Activated naive CD4-positive, alpha-beta T cell treated with anti-CD3 and anti-CD28 coated beads for 36 hours (primary cell): ENCODE data around the gene RFX8. TPM values are rescaled to one million over a fixed set of nuclear protein-coding genes. Genes with fewer than 3 reads are reported as not detected.
A peak's percentile ranks its signal among the peaks of the same experiment; 100 is the strongest.
"Not testable (repeated sequence)": the region's sequence is repeated elsewhere in the genome, so short reads cannot be mapped to it uniquely, and the experiment has no call there.

Experiments
- CTCF ChIA-PET: fragments of 350-600 bp; sonication (Branson Sonifier 250); formaldehyde crosslinking; loops from one replicate; lab custom pipeline; 2021; ENCODE audit warnings: antibody characterized with exemption; lab: Charles Lee
- DNase-seq: peaks from one replicate; pipeline ENCODE4 v3.0.0-alpha.2; 2020
- H3K27ac Mint-ChIP-seq: one replicate; pipeline ENCODE4 v1.8.0; 2021; ENCODE audit warnings: mild to moderate bottlenecking, mixed read lengths
- H3K27me3 Mint-ChIP-seq: one replicate; pipeline ENCODE4 v1.8.0; 2021; ENCODE audit warnings: low read depth, mixed read lengths
- H3K36me3 Mint-ChIP-seq: one replicate; pipeline ENCODE4 v1.8.0; 2021; ENCODE audit warnings: low read depth, mixed read lengths
- H3K4me1 Mint-ChIP-seq: one replicate; pipeline ENCODE4 v1.8.0; 2021; ENCODE audit warnings: low read depth, mixed read lengths
- H3K4me3 Mint-ChIP-seq: one replicate; pipeline ENCODE4 v1.8.0; 2021; ENCODE audit warnings: mild to moderate bottlenecking, moderate library complexity, mixed read lengths
- H3K9me3 Mint-ChIP-seq: one replicate; pipeline ENCODE4 v1.8.0; 2021; ENCODE audit warnings: mixed read lengths
- intact Hi-C: fragments of 100-400 bp; cut with micrococcal nuclease; formaldehyde crosslinking; loops from one replicate; pipeline ENCODE4 v1.15.1; 2023
- total RNA-seq, 2 experiments: library from RNA; stranded (reverse); gene quantifications; one replicate each; pipeline ENCODE4 v1.2.3, GENCODE V29; 2021

RFX8 gene
- total RNA-seq, 2 experiments from 2014 or later, result 0.60 to 0.64 TPM

- CTCF ChIA-PET, result interaction anchor here (0.6 to 1.5 kb wide), 3 partner anchors 9 to 77 kb away, joined by 3 to 4 read pairs (median 4); partner anchors contain the start of gene CREG2
- H3K4me3 Mint-ChIP-seq, result no peak overlapping the region
- no peaks in the 10 kb centered on the region for H3K9me3 Mint-ChIP-seq
- no peaks in the 10 kb centered on the region for H3K4me1 Mint-ChIP-seq
- intact Hi-C loops, result no loop called here
- H3K36me3 Mint-ChIP-seq, result no peaks in the 10 kb centered on the region
- no peak overlapping the region for H3K27ac Mint-ChIP-seq
- no peaks in the 10 kb centered on the region for H3K27me3 Mint-ChIP-seq
- no peak for DNase-seq
These were observed 10.1 kb downstream of the RFX8 start for GRCh38 chr2:101464841-101465240.

GRCh38 chr2:101463911-101464641, 10.8 kb downstream of the RFX8 start:
- no peaks in the 10 kb centered on the region for H3K9me3 Mint-ChIP-seq
- H3K36me3 Mint-ChIP-seq, result no peaks in the 10 kb centered on the region
- no peak overlapping the region for H3K27ac Mint-ChIP-seq
- CTCF ChIA-PET, result interaction anchor here (0.6 to 1.5 kb wide), 4 partner anchors 9 to 233 kb away, joined by 3 to 4 read pairs (median 4); partner anchors contain the start of gene CREG2
- DNase-seq, result no peak
- intact Hi-C loops, result no loop called here
- H3K4me3 Mint-ChIP-seq, result no peak overlapping the region
- H3K4me1 Mint-ChIP-seq, result no peaks in the 10 kb centered on the region
- no peaks in the 10 kb centered on the region for H3K27me3 Mint-ChIP-seq

- Mint-ChIP-seq H3K4me3 (no peak overlapping the region), H3K27me3 (no peaks in the 10 kb centered on the region), H3K36me3 (no peaks in the 10 kb centered on the region), H3K9me3 (no peaks in the 10 kb centered on the region), H3K27ac (no peak overlapping the region), H3K4me1 (no peaks in the 10 kb centered on the region)
- intact Hi-C loops, result no loop called here
- DNase-seq, result no peak
- CTCF ChIA-PET, result interaction anchor here (0.6 to 1.4 kb wide), 2 partner anchors 45 to 233 kb away, joined by 3 read pairs; no protein-coding TSS in a partner anchor
These were observed 11.5 kb downstream of the RFX8 start for GRCh38 chr2:101463421-101463820.

GRCh38 chr2:101461381-101461780, 13.5 kb downstream of the RFX8 start:
- CTCF ChIA-PET, result no interaction called here
- no peak overlapping the region for H3K27ac Mint-ChIP-seq

GRCh38 chr2:101454408-101454807, 20.5 kb downstream of the RFX8 start:
- intact Hi-C loops, H3K36me3 Mint-ChIP-seq, H3K27ac Mint-ChIP-seq, CTCF ChIA-PET, H3K4me3 Mint-ChIP-seq, H3K27me3 Mint-ChIP-seq, H3K9me3 Mint-ChIP-seq, DNase-seq, H3K4me1 Mint-ChIP-seq: not testable (repeated sequence)

More at GRCh38 chr2:101461381-101461780, 13.5 kb downstream of the RFX8 start:
- Mint-ChIP-seq H3K4me3 (no peak overlapping the region), H3K27me3 (no peaks in the 10 kb centered on the region), H3K4me1 (no peaks in the 10 kb centered on the region), H3K9me3 (no peaks in the 10 kb centered on the region), H3K36me3 (no peaks in the 10 kb centered on the region)
- intact Hi-C loops, result no loop called here
- no peak for DNase-seq

- DNase-seq, result no peak
- intact Hi-C loops, result no loop called here
- Mint-ChIP-seq H3K36me3 (no peaks in the 10 kb centered on the region), H3K27ac (no peak overlapping the region), H3K4me1 (peaks cover 14% of the 10 kb centered on the region), H3K4me3 (no peak overlapping the region), H3K27me3 (no peaks in the 10 kb centered on the region), H3K9me3 (peaks cover 3% of the 10 kb centered on the region)
- CTCF ChIA-PET, result interaction anchor here (1.8 kb wide), 1 partner anchor 33 kb away, joined by 4 read pairs; no protein-coding TSS in a partner anchor
These were observed 23.9 kb downstream of the RFX8 start for GRCh38 chr2:101450965-101451364.

GRCh38 chr2:101446869-101447268, 28.0 kb downstream of the RFX8 start:
- Mint-ChIP-seq H3K36me3 (no peaks in the 10 kb centered on the region), H3K9me3 (peaks cover 4% of the 10 kb centered on the region), H3K4me1 (peaks cover 21% of the 10 kb centered on the region), H3K27me3 (no peaks in the 10 kb centered on the region), H3K27ac (no peak overlapping the region), H3K4me3 (no peak overlapping the region)
- DNase-seq, result peak; percentile 9
- CTCF ChIA-PET, result no interaction called here
- intact Hi-C loops, result no loop called here

GRCh38 chr2:101442667-101443061, 32.2 kb downstream of the RFX8 start:
- Mint-ChIP-seq H3K4me3 (no peak overlapping the region), H3K4me1 (peaks cover 25% of the 10 kb centered on the region), H3K36me3 (no peaks in the 10 kb centered on the region), H3K27ac (no peak overlapping the region), H3K9me3 (peaks cover 4% of the 10 kb centered on the region), H3K27me3 (no peaks in the 10 kb centered on the region)
- DNase-seq, result no peak
- CTCF ChIA-PET, result no interaction called here
- intact Hi-C loops, result loop anchor here (2.0 kb wide), 1 partner anchor 32 kb away; the partner anchor contains the start of gene RFX8

- no peak for DNase-seq
- H3K27ac Mint-ChIP-seq, result peak overlapping the region; percentile 39
- H3K9me3 Mint-ChIP-seq, result peaks cover 4% of the 10 kb centered on the region
- peaks cover 23% of the 10 kb centered on the region for H3K4me1 Mint-ChIP-seq
- no peaks in the 10 kb centered on the region for H3K36me3 Mint-ChIP-seq
- intact Hi-C loops, result loop anchor here (2.0 kb wide), 1 partner anchor 33 kb away; the partner anchor contains the start of gene RFX8
- CTCF ChIA-PET, result no interaction called here
- no peaks in the 10 kb centered on the region for H3K27me3 Mint-ChIP-seq
- H3K4me3 Mint-ChIP-seq, result no peak overlapping the region
These were observed 32.8 kb downstream of the RFX8 start for GRCh38 chr2:101442042-101442666.

- H3K4me1 Mint-ChIP-seq, result peaks cover 13% of the 10 kb centered on the region
- no peak for DNase-seq
- no peaks in the 10 kb centered on the region for H3K36me3 Mint-ChIP-seq
- CTCF ChIA-PET, result interaction anchor here (0.5 kb wide), 1 partner anchor 52 kb away, joined by 3 read pairs; no protein-coding TSS in a partner anchor
- intact Hi-C loops, result no loop called here
- no peaks in the 10 kb centered on the region for H3K27me3 Mint-ChIP-seq
- peaks cover 4% of the 10 kb centered on the region for H3K9me3 Mint-ChIP-seq
- no peak overlapping the region for H3K27ac Mint-ChIP-seq
- no peak overlapping the region for H3K4me3 Mint-ChIP-seq
These were observed 34.7 kb downstream of the RFX8 start for GRCh38 chr2:101440127-101440738.

GRCh38 chr2:101439716-101440115, 35.2 kb downstream of the RFX8 start:
- DNase-seq, result no peak
- Mint-ChIP-seq H3K36me3 (no peaks in the 10 kb centered on the region), H3K4me1 (peaks cover 13% of the 10 kb centered on the region), H3K9me3 (no peaks in the 10 kb centered on the region), H3K27ac (no peak overlapping the region), H3K4me3 (no peak overlapping the region), H3K27me3 (no peaks in the 10 kb centered on the region)
- CTCF ChIA-PET, result interaction anchor here (0.5 kb wide), 1 partner anchor 51 kb away, joined by 3 read pairs; no protein-coding TSS in a partner anchor
- intact Hi-C loops, result no loop called here

- H3K9me3 Mint-ChIP-seq, H3K36me3 Mint-ChIP-seq, DNase-seq, intact Hi-C loops, H3K27me3 Mint-ChIP-seq, H3K27ac Mint-ChIP-seq, H3K4me3 Mint-ChIP-seq, CTCF ChIA-PET: not testable (repeated sequence)
- H3K4me1 Mint-ChIP-seq, result peaks cover 13% of the 10 kb centered on the region
These were observed 36.4 kb downstream of the RFX8 start for GRCh38 chr2:101438555-101438954.
